Measurements from ENCODE around the gene LRRC73. TPM values are rescaled to one million over a fixed set of nuclear protein-coding genes. Genes with fewer than 3 reads are reported as not detected.
"Not testable (repeated sequence)": the region's sequence is repeated elsewhere in the genome, so short reads cannot be mapped to it uniquely, and the experiment has no call there.

LRRC73 gene
- total RNA-seq, 2 experiments from 2014 or later = 0.11 to 0.18 TPM

GRCh38 chr6:43465948-43466347 is 44.2 kb downstream of the LRRC73 start:
- intact Hi-C loops (cut with micrococcal nuclease) = no loop called here
- Mint-ChIP-seq H3K27me3 (peaks cover 26% of the 10 kb centered on the region), H3K4me3 (no peak overlapping the region), H3K36me3 (ENCODE audit: low read depth) (no peaks in the 10 kb centered on the region), H3K9me3 (no peaks in the 10 kb centered on the region), H3K4me1 (ENCODE audit: low read depth) (no peaks in the 10 kb centered on the region), H3K27ac (no peak overlapping the region)
- ChIA-PET CTCF (interaction anchor here (1.2 to 1.4 kb wide), 2 partner anchors 11 to 41 kb away, joined by 3 to 4 read pairs; partner anchors contain the start of gene TJAP1), POLR2A (no interaction called here)
- TF ChIP-seq, protein P1, sequence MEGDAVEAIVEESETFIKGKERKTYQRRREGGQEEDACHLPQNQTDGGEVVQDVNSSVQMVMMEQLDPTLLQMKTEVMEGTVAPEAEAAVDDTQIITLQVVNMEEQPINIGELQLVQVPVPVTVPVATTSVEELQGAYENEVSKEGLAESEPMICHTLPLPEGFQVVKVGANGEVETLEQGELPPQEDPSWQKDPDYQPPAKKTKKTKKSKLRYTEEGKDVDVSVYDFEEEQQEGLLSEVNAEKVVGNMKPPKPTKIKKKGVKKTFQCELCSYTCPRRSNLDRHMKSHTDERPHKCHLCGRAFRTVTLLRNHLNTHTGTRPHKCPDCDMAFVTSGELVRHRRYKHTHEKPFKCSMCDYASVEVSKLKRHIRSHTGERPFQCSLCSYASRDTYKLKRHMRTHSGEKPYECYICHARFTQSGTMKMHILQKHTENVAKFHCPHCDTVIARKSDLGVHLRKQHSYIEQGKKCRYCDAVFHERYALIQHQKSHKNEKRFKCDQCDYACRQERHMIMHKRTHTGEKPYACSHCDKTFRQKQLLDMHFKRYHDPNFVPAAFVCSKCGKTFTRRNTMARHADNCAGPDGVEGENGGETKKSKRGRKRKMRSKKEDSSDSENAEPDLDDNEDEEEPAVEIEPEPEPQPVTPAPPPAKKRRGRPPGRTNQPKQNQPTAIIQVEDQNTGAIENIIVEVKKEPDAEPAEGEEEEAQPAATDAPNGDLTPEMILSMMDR (IDR thresholded peaks at IDR 0.05) = no peak
- DNase-seq = no peak
- ATAC-seq = peak; percentile 24

- Mint-ChIP-seq H3K4me1 (ENCODE audit: low read depth) (no peaks in the 10 kb centered on the region), H3K9me3 (no peaks in the 10 kb centered on the region), H3K36me3 (ENCODE audit: low read depth) (no peaks in the 10 kb centered on the region), H3K4me3 (no peak overlapping the region), H3K27me3 (peaks cover 26% of the 10 kb centered on the region), H3K27ac (no peak overlapping the region)
- no peak for ATAC-seq
- intact Hi-C loops (cut with micrococcal nuclease) = no loop called here
- POLR2A ChIA-PET = no interaction called here
- TF ChIP-seq, protein P1 (IDR thresholded peaks at IDR 0.05) = no peak
- no peak for DNase-seq
- CTCF ChIA-PET = no interaction called here
Observed at GRCh38 chr6:43464337-43464736, 45.8 kb downstream of the LRRC73 start.

DNA sequence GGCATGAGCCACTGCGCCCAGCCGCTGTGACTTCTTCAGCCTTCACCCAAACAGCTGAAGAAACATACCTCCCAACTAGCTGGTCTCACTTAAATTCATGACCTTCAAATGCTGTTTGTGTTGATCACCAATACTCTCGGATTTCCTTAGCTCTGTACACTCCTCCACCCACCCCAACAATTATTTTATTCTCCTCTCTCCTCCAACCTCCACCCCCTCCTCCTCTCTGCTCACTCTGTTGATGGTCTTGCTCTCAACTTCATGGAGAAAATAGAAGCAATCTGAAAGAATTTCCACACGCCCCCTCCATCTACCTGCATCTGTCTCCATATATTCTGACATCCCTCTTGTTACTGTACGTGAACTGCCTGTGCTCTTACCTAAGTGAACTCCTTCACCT is 48.2 kb downstream of the LRRC73 start:
- H3K4me3 Mint-ChIP-seq = no peak overlapping the region
- POLR2A ChIA-PET = interaction anchor here (0.6 to 1.1 kb wide), 2 partner anchors 94 to 97 kb away, joined by 3 to 4 read pairs; no protein-coding TSS in a partner anchor
- TF ChIP-seq, protein P1 (IDR thresholded peaks at IDR 0.05) = no peak
- ATAC-seq (no peak), DNase-seq (no peak)
- intact Hi-C loops (cut with micrococcal nuclease) = no loop called here
- no peaks in the 10 kb centered on the region for H3K36me3 Mint-ChIP-seq (ENCODE audit: low read depth)
- no peaks in the 10 kb centered on the region for H3K9me3 Mint-ChIP-seq
- H3K27ac Mint-ChIP-seq = no peak overlapping the region
- H3K27me3 Mint-ChIP-seq = peaks cover 17% of the 10 kb centered on the region
- CTCF ChIA-PET = interaction anchor here (3.1 kb wide), 1 partner anchor 45 kb away, joined by 16 read pairs; no protein-coding TSS in a partner anchor
- no peaks in the 10 kb centered on the region for H3K4me1 Mint-ChIP-seq (ENCODE audit: low read depth)

- DNase-seq (no peak), ATAC-seq (no peak)
- Mint-ChIP-seq H3K27ac (no peak overlapping the region), H3K27me3 (peaks cover 24% of the 10 kb centered on the region), H3K4me1 (ENCODE audit: low read depth) (peaks cover 9% of the 10 kb centered on the region), H3K36me3 (ENCODE audit: low read depth) (no peaks in the 10 kb centered on the region), H3K9me3 (no peaks in the 10 kb centered on the region), H3K4me3 (no peak overlapping the region)
- TF ChIP-seq, protein P1 (IDR thresholded peaks at IDR 0.05) = no peak
- ChIA-PET CTCF (interaction anchor here (1.7 to 3.1 kb wide), 2 partner anchors 12 to 46 kb away, joined by 4 to 16 read pairs; no protein-coding TSS in a partner anchor), POLR2A (interaction anchor here (0.8 to 1.4 kb wide), 4 partner anchors 10 to 46 kb away, joined by 3 to 4 read pairs (median 3); no protein-coding TSS in a partner anchor)
- intact Hi-C loops (cut with micrococcal nuclease) = no loop called here
Observed at GRCh38 chr6:43460032-43460431, 50.1 kb downstream of the LRRC73 start.

- POLR2A ChIA-PET = interaction anchor here (0.8 to 1.4 kb wide), 4 partner anchors 10 to 47 kb away, joined by 3 to 4 read pairs (median 3); no protein-coding TSS in a partner anchor
- H3K36me3 Mint-ChIP-seq (ENCODE audit: low read depth) = no peaks in the 10 kb centered on the region
- intact Hi-C loops (cut with micrococcal nuclease) = loop anchor here (5.0 kb wide), 1 partner anchor 48 kb away; no protein-coding TSS in a partner anchor
- TF ChIP-seq, protein P1 (IDR thresholded peaks at IDR 0.05) = no peak
- CTCF ChIA-PET = interaction anchor here (1.1 to 3.1 kb wide), 3 partner anchors 12 to 162 kb away, joined by 3 to 16 read pairs (median 4); partner anchors contain the start of gene SLC22A7
- H3K4me3 Mint-ChIP-seq = no peak overlapping the region
- H3K4me1 Mint-ChIP-seq (ENCODE audit: low read depth) = peaks cover 11% of the 10 kb centered on the region
- H3K27me3 Mint-ChIP-seq = peaks cover 24% of the 10 kb centered on the region
- H3K27ac Mint-ChIP-seq = no peak overlapping the region
- no peaks in the 10 kb centered on the region for H3K9me3 Mint-ChIP-seq
- ATAC-seq = no peak
- DNase-seq = no peak
Observed at GRCh38 chr6:43459535-43459934, 50.6 kb downstream of the LRRC73 start.

DNA sequence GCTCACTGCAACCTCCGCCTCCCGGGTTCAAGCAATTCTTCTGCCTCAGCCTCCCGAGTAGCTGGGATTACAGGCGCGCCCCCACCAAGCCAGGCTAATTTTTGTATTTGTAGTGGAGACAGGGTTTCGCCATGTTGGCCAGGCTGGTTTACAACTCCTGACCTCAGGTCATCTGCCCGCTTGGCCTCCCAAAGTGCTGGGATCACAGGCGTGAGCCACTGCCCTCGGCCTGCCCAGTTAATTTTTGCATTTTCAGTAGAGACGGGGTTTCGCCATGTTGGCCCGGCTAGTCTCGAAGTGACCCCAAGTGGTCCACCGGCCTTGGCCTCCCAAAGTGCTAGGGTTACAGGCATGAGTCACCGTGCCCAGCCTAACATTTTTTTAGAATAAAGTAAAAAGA is 52.0 kb downstream of the LRRC73 start:
- H3K4me1 Mint-ChIP-seq (ENCODE audit: low read depth) = peaks cover 11% of the 10 kb centered on the region
- not testable (repeated sequence) for H3K27ac Mint-ChIP-seq; ATAC-seq; H3K9me3 Mint-ChIP-seq; H3K4me3 Mint-ChIP-seq; DNase-seq; H3K36me3 Mint-ChIP-seq (ENCODE audit: low read depth)
- intact Hi-C loops (cut with micrococcal nuclease) = loop anchor here (5.0 kb wide), 1 partner anchor 49 kb away; no protein-coding TSS in a partner anchor
- ChIA-PET POLR2A (interaction anchor here (0.6 to 1.4 kb wide), 2 partner anchors 62 to 90 kb away, joined by 3 to 4 read pairs; no protein-coding TSS in a partner anchor), CTCF (interaction anchor here (1.1 to 6.5 kb wide), 2 partner anchors 48 to 160 kb away, joined by 3 to 60 read pairs; partner anchors contain the start of gene SLC22A7)
- peaks cover 23% of the 10 kb centered on the region for H3K27me3 Mint-ChIP-seq
